Transverse colon (tissue), 4 donors: ENCODE measurements around the gene ELAVL2. TPM values are rescaled to one million over a fixed set of nuclear protein-coding genes. Genes with fewer than 3 reads are reported as not detected.

ENCODE experiments used
- DNase-seq: peaks from one replicate; pipeline ENCODE4 v3.0.0-alpha.2; 2019
- H3K27ac ChIP-seq, 4 donors: fragments of 200-600 bp; sonication (generic); 2 replicates each; pipeline ENCODE4 v1.5.1; 2016 to 2018; ENCODE audit warnings: inconsistent platforms in 4 of 4
- H3K27me3 ChIP-seq: fragments of 200-600 bp; sonication (generic); 2 replicates; pipeline ENCODE4 v1.5.1; 2017; ENCODE audit warnings: inconsistent platforms
- H3K36me3 ChIP-seq, 4 donors: fragments of 200-600 bp; sonication (generic); 2 replicates each; pipeline ENCODE4 v1.5.1; 2017 to 2019; ENCODE audit warnings: inconsistent platforms in 4 of 4
- H3K4me1 ChIP-seq, 4 donors: fragments of 200-600 bp; sonication (generic); 2 replicates each; pipeline ENCODE4 v1.5.1; 2017 to 2020; ENCODE audit warnings: inconsistent platforms in 4 of 4
- H3K4me3 ChIP-seq, 4 donors: fragments of 200-600 bp; sonication (generic); 1 replicate in 1 of 4; 2 replicates in 3 of 4; pipeline versions ENCODE4 v1.5.1 to v1.6.1; 2017 to 2019; ENCODE audit warnings: inconsistent platforms in 4 of 4
- H3K9me3 ChIP-seq, 2 donors: fragments of 200-600 bp; sonication (generic); 2 replicates each; pipeline ENCODE4 v1.5.1; 2017 to 2019; ENCODE audit warnings: inconsistent platforms in 2 of 2
- CTCF ChIP-seq, 5 experiments: fragments of 200-600 bp in 3 of 5; fragments of 450-650 bp in 2 of 5; sonication (generic) in 3 of 5; IDR thresholded peaks; 1 replicate in 2 of 5; 2 replicates in 3 of 5; pipeline ENCODE4 v1.5.1; 2016 to 2017; ENCODE audit warnings: antibody characterized with exemption in 5 of 5, inconsistent platforms in 3 of 5, mild to moderate bottlenecking in 2 of 5, moderate library complexity in 1 of 5
- EP300 ChIP-seq: sonication (generic); formaldehyde crosslinking; IDR thresholded peaks from one replicate; pipeline ENCODE4 v1.6.1; 2017; ENCODE audit warnings: antibody characterized with exemption, low read depth
- POLR2A ChIP-seq: fragments of 450-650 bp; IDR thresholded peaks from one replicate; pipeline ENCODE4 v1.6.1; 2016; ENCODE audit warnings: antibody characterized with exemption, mild to moderate bottlenecking, moderate library complexity
- POLR2AphosphoS5 ChIP-seq, 3 donors: sonication (generic); formaldehyde crosslinking; IDR thresholded peaks; one replicate each; pipeline ENCODE4 v1.6.1; 2016; ENCODE audit warnings: antibody characterized with exemption in 3 of 3
- WGBS, 2 donors: methylation state at CpG; one replicate each; pipeline ENCODE4 v1.1.5; 2018; ENCODE audit warnings: low coverage in 1 of 2; 5-methylcytosine and 5-hydroxymethylcytosine counted together
- in situ Hi-C, 4 donors: fragments of 200-750 bp; cut with MboI; loops; one replicate each; pipeline versions ENCODE4 v1.15.0 to v1.15.1; 2017; ENCODE audit warnings: low sequenced_read_pairs in 3 of 4, low pct_ligation_motif_present in 1 of 4, low pct_unique_long_range_greater_than_20kb in 1 of 4
- intact Hi-C: fragments of 100-400 bp; cut with DNase I; formaldehyde crosslinking; loops from one replicate; pipeline ENCODE4 v1.15.1; 2023; ENCODE audit warnings: low total_unique reads
- total RNA-seq, 4 donors: library from RNA; depleted of rRNA; stranded (reverse); fragments of >200 nt; gene quantifications; one replicate each; pipeline ENCODE4 v1.1.0, GENCODE V29; 2016

Gene ELAVL2
- total RNA-seq, 4 donors from 2014 or later, result 0.41 to 2.2 (median 0.60) TPM; not detected in 1

- no peak overlapping the region for H3K4me3 ChIP-seq
- 37 to 86% methylated on average over 2 of the region's 2 CpGs for WGBS, 2 donors
- DNase-seq, result no peak
- intact Hi-C loops, result no loop called here
- TF ChIP-seq CTCF (IDR thresholded peaks at IDR 0.05) (no peak), POLR2AphosphoS5 (IDR thresholded peaks at IDR 0.05) (no peak), EP300 (no peak), POLR2A (no peak)
- H3K36me3 ChIP-seq, result no peaks in the 10 kb centered on the region
- H3K27me3 ChIP-seq, result no peaks in the 10 kb centered on the region
- H3K27ac ChIP-seq, result no peak overlapping the region
- H3K4me1 ChIP-seq, result peaks cover 0 to 8% (median 0%) of the 10 kb centered on the region in 4 donors
- in situ Hi-C loops, result no loop called here
- H3K9me3 ChIP-seq, result no peaks in the 10 kb centered on the region
Measured at GRCh38 chr9:23746317-23746716, 79.7 kb downstream of the ELAVL2 start.

GRCh38 chr9:23743036-23743435 is 83.0 kb downstream of the ELAVL2 start:
- DNase-seq, result no peak
- no peak overlapping the region for H3K27ac ChIP-seq
- no peaks in the 10 kb centered on the region for H3K36me3 ChIP-seq
- H3K4me3 ChIP-seq, result no peak overlapping the region
- 80 to 83% methylated on average over 1 to 3 of the region's 3 CpGs for WGBS, 2 donors
- TF ChIP-seq EP300, result no peak
- TF ChIP-seq CTCF (IDR thresholded peaks at IDR 0.05), result no peak
- TF ChIP-seq POLR2AphosphoS5 (IDR thresholded peaks at IDR 0.05), result no peak
- no peak for TF ChIP-seq POLR2A
- in situ Hi-C loops, result no loop called here
- no peaks in the 10 kb centered on the region for H3K9me3 ChIP-seq
- no peaks in the 10 kb centered on the region for H3K27me3 ChIP-seq
- no peaks in the 10 kb centered on the region for H3K4me1 ChIP-seq
- intact Hi-C loops, result no loop called here

- 20 to 38% methylated on average over 1 of the region's 1 CpG for WGBS, 2 donors
- H3K9me3 ChIP-seq, result no peaks in the 10 kb centered on the region
- H3K4me3 ChIP-seq, result no peak overlapping the region
- TF ChIP-seq EP300, result no peak
- TF ChIP-seq POLR2A, result no peak
- TF ChIP-seq POLR2AphosphoS5 (IDR thresholded peaks at IDR 0.05), result no peak
- TF ChIP-seq CTCF (IDR thresholded peaks at IDR 0.05), result no peak
- no peak overlapping the region for H3K27ac ChIP-seq
- intact Hi-C loops (no loop called here), in situ Hi-C loops (no loop called here)
- H3K4me1 ChIP-seq, result no peaks in the 10 kb centered on the region
- no peaks in the 10 kb centered on the region for H3K36me3 ChIP-seq
- no peaks in the 10 kb centered on the region for H3K27me3 ChIP-seq
- DNase-seq, result no peak
Measured at GRCh38 chr9:23741351-23741750, 84.7 kb downstream of the ELAVL2 start.

DNA sequence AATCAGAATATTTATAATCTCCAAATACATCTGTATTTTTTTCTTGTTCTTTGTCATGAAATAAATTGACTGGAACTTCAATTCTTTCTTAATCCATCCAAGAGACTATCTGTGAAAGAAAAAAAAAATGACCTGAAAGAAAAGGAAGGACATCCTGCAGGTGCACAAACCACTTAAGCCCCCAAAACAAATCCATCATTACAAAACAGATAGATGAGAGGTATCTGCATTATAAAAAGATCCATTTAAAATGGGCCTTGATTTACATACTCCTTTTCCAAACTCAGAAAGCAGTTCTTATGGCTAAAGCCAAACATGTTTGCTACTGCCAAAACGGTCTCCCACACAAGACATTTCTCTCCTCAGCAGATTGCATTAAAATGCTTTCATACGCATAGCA is 85.5 kb downstream of the ELAVL2 start:
- no peaks in the 10 kb centered on the region for H3K36me3 ChIP-seq
- no peak for TF ChIP-seq CTCF (IDR thresholded peaks at IDR 0.05)
- no peak for TF ChIP-seq POLR2A
- no peak for TF ChIP-seq EP300
- no peak for TF ChIP-seq POLR2AphosphoS5 (IDR thresholded peaks at IDR 0.05)
- H3K27ac ChIP-seq, result no peak overlapping the region
- no peaks in the 10 kb centered on the region for H3K4me1 ChIP-seq
- intact Hi-C loops, result no loop called here
- H3K9me3 ChIP-seq, result no peaks in the 10 kb centered on the region
- H3K4me3 ChIP-seq, result no peak overlapping the region
- in situ Hi-C loops, result no loop called here
- no peaks in the 10 kb centered on the region for H3K27me3 ChIP-seq
- DNase-seq, result no peak
- 83 to 86% methylated on average over 1 to 2 of the region's 2 CpGs for WGBS, 2 donors
